Pulmonary artery endothelial cell (primary cell): ENCODE measurements around the gene SCRN2. TPM values are rescaled to one million over a fixed set of nuclear protein-coding genes. Genes with fewer than 3 reads are reported as not detected.

Experiments
- DNase-seq: peaks from one replicate; pipeline ENCODE4 v3.0.0-alpha.2; 2011; ENCODE audit warnings: low read depth, low spot score
- total RNA-seq: library from RNA; depleted of rRNA; stranded (reverse); fragments of >200 nt; gene quantifications from 2 replicates; pipeline ENCODE4 v1.2.3, GENCODE V29; 2014

Gene SCRN2
- total RNA-seq, 1 donor from 2014 or later: 46.4 TPM

DNA sequence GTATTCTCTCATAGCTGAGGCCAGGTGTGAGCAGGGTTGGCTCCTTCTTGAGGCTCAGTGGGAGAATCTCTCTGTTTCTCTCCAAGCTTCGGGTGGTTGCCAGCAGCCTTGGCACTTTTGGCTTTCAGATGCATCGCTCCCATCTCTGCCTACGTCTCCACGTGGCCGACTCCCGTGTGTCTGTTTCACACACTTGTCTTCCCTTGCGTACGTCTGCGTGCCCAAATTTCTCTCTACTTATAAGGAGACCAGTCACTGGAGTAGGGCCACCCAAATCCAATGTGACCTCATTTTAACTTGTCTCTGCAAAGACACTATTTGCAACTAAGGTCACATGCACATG lies 34.2 kb downstream of the SCRN2 start:
- DNase-seq: no peak

DNA sequence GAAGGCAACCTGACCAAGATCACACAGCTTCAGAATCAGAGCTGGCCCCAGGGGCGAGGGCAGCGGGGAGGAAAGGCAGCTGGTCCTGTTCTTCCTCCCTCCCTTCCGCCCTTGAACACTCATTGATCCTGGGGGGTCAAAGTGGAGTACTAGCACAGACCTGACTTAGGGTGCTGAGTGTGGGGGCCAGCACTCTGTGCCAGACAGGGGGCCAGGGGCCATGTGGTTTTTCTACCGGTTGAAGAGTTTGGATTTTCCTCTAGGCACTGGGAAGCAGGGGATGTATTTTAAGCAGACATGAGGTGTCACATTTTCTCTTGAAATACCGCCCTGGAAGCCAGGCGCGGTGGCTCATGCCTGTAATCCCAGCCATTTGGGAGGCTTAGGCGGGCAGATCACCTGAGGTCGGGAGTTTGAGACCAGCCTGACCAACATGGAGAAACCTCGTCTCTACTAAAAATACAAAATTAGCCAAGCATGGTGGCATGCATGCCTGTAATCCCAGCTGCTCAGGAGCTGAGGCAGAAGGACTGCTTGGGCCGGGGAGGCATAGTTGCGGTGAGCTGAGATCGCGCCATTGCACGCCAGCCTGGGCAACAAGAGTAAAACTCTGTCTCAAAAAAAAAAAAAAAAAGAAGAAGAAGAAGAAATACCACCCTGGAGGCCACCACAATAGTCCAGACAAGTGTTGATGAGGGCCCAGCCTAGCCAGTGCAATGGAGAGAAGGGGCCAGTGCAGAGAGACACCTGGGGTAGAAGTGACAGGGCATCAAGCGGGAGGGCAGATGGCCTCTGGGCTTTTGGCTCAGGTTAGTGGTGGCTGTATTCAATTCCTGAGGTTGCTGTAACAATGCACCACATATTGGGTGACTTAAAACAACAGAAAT lies 34.8 kb downstream of the SCRN2 start:
- no peak for DNase-seq

GRCh38 chr17:47804461-47804860 lies 36.6 kb downstream of the SCRN2 start:
- DNase-seq: no peak

- no peak for DNase-seq
These were observed 37.3 kb downstream of the SCRN2 start for GRCh38 chr17:47803751-47804150.

DNA sequence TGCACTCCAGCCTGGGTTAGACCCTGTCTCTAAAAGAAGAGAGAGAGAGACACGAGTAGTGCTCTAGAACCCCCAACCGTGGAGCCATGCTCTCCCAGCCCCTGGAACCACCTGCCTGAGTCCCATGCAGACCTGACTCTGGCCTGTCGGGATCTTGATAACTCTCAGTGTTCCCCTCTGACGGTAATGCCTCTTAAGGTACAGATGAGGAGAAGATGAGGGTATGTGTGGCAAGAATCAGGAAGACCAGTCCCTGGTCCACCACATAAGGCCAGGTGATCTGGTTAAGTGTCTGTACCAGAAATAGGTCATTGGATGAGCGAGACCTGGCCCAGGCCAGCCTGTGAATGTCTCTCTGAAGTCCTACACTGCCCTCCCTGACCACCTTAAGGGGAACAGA lies 37.9 kb downstream of the SCRN2 start:
- DNase-seq: no peak

DNA sequence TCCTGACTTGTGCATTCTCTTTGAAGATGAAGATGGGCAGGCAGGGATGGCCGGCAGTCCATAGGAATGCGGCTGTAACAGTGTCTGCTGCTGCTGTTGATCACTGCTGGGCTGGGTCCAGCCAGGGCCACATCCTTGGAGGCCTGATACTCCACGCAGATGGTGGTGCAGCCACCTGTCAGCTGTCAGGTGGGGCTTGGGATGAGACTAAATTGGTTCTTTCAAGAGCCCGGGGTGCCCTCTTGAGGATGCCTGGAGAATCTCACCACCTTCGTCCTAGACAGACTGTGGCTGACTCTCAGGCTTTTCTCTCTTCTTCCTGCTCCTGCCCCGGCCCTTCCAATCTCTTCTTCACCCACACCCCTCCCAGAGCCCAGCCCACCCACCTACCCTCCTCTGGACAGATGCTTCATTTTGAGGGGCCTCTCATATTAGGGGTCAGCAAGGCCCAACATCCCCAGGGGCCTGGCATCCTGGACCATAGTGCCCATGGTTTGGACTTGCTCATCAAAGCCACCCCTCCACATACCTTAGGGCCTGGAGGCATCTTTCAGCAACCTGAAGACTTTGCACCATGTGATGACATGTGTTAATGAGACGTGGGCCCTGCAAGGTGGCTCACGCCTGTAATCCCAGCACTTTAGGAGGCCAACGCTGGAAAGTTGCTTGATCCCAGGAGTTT lies 38.6 kb downstream of the SCRN2 start:
- DNase-seq: no peak

- DNase-seq: no peak
These were observed 39.2 kb downstream of the SCRN2 start for GRCh38 chr17:47801906-47802305.

DNA sequence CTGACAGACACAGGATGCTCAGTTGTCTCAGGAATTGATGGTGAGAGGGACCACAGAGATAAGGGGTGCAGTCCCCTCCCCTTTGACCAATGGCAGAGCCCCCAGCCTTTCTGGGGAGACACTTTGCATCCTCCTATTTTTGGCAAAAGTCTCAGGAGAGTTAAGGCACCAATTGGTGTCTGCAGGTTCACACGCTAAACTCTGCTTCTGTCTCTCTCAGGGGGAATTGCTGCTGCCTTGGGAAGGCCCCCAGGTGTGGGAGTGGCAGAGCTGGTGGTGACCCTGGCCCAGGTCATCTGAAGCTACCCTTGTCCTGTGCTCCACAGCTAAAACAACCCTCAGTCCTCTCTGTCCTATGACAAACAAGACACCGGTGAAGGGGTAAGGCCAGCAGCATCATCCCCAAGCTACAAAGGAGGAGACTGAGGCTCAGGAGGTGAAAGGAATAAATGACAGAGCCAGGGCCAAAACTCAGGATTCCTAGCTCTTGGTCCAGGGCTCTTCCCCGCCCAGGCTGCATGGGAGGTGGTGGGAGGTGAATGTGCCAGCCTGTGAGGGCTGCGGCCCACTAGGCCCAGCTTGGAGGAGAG lies 39.8 kb downstream of the SCRN2 start:
- no peak for DNase-seq

- no peak for DNase-seq
These were observed 40.4 kb downstream of the SCRN2 start for GRCh38 chr17:47800686-47801085.

GRCh38 chr17:47797797-47798196 lies 43.3 kb downstream of the SCRN2 start:
- no peak for DNase-seq

DNA sequence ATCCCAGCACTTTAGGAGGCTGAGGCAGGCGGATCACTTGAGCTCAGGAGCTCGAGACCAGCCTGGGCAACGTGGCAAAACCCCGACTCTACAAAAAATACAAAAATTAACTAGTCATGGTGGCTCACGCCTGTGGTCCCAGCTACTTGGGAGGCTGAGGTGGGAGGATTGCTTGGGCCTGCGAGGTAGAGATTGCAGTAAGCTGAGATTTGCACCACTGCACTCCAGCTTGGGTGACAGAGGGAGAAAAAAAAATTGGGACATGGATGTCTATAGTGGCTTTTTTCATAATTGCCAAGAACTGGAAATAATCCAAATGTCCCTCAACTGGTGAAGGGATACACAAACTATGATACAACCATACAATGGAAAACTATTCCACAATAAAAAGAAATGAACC lies 48.1 kb downstream of the SCRN2 start:
- DNase-seq: no peak

- no peak for DNase-seq
These were observed 48.6 kb downstream of the SCRN2 start for GRCh38 chr17:47792457-47792856.

DNA sequence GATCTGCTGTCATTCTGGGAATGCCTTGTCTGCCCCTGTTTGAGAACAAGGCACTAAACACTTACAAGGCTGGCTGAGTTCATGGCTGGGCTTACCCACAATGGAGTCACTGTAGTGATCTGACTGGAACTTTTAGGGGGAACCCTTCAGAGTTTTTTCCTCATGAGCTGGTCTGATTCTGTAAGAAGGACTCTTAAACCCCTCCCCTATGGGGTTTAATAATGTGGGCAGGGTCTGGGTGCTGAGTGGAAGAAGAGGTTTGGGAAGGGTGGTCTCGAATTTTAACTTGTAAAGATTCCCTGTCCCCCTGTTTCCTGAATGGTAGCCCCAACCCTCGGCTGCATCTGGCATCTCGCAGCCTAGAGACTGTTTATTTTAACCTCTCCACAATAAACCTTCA lies 50.0 kb downstream of the SCRN2 start:
- no peak for DNase-seq

DNA sequence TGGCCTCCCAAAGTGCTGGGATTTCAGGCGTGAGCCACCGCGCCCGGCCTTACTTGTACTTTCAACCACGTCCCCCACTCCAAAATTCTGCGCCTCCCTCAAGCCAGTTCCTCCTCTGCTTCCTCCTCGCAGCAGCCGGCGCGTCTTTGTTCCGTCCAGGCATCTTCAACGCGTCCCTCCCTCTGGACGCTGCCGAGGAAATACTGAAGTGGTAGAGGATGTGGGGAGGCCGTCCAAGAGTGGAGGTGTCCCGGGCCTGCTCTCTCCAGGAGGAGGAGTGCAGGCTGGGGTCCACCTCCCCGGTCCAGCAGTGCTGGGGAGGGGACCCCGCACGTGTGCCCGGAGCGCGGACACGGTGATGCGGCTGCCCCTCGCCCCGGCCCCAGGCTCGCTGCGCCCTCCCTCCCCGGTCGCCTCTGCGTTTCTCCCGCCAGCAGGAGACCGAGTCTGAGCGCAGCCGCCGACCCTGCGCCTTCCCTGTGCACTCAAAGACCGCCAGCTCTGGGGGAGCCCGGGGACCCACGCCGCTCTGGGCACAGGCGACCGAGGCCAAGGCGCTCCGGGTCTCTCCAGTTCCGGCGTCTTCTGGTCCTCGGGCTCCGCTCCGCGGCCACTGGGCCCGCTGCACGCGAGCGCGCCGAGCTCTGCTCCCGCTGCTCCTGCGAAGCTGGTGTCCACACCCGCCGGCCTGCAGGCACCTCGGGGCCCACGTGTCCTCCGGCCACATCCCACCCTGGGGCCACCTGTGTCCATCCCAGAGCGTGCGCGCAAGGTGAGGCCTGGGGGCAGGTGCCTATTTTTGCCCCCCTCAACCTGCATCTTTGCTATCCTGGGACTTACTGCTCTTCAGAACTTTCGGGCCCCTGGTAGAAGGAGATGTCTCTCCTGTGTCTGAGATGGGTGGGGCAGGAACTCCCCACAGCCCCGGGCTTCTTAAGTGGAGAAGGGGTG lies 51.2 kb downstream of the SCRN2 start:
- DNase-seq: no peak

Other genes with a start within 250 kb of the SCRN2 start
- 352 and 589 TPM in 2 replicates for gene KPNB1, start 191.4 kb downstream of the SCRN2 start, total RNA-seq
- 8.2 and 10.4 TPM in 2 replicates for gene TBKBP1, start 147.1 kb downstream of the SCRN2 start, total RNA-seq
- not detected in 2 replicates for gene TBX21, start 108.0 kb downstream of the SCRN2 start, total RNA-seq
- 9.0 and 13.2 TPM in 2 replicates for gene OSBPL7, start 19.5 kb downstream of the SCRN2 start, total RNA-seq
- gene MRPL10, start 9.7 kb downstream of the SCRN2 start, total RNA-seq: 23.9 and 29.6 TPM in 2 replicates
- not detected in 2 replicates for gene LRRC46, start 9.6 kb downstream of the SCRN2 start, total RNA-seq
- gene SP6, start 9.9 kb upstream of the SCRN2 start, total RNA-seq: 0.92 and 1.3 TPM in 2 replicates
- gene SP2, start 55.0 kb upstream of the SCRN2 start, total RNA-seq: 1.3 and 1.4 TPM in 2 replicates
- 21.1 and 35.4 TPM in 2 replicates for gene PNPO, start 100.3 kb upstream of the SCRN2 start, total RNA-seq
- gene PRR15L, start 116.6 kb upstream of the SCRN2 start, total RNA-seq: not detected in 2 replicates
- gene CDK5RAP3, start 129.8 kb upstream of the SCRN2 start, total RNA-seq: 68.2 and 75.8 TPM in 2 replicates
- 6.3 and 7.4 TPM in 2 replicates for gene COPZ2, start 196.5 kb upstream of the SCRN2 start, total RNA-seq
- 105 and 121 TPM in 2 replicates for gene NFE2L1, start 207.1 kb upstream of the SCRN2 start, total RNA-seq